ENCODE data around the gene SHMT1.

GRCh38 chr17:18364166-18364565 is 816 bp upstream of the SHMT1 start:
- TF ChIP-seq ZNF707 (tag by site-specific recombination; IDR thresholded peaks at IDR 0.05), result no peak
- TF ChIP-seq ZBTB8A (tag by site-specific recombination; IDR thresholded peaks at IDR 0.05), result no peak
- no peak for TF ChIP-seq CTCF (tag by site-specific recombination; IDR thresholded peaks at IDR 0.05)

Measured in HEK293 (cell line).